ENCODE results near the gene SH3BP1. TPM values are rescaled to one million over a fixed set of nuclear protein-coding genes. Genes with fewer than 3 reads are reported as not detected.

The SH3BP1 gene
- total and polyA plus RNA-seq, 2 of the 4 experiments (the other 2 are of a cell fraction) = 8.8 to 33.3 TPM

GRCh38 chr22:37663521-37664140 is 24.2 kb downstream of the SH3BP1 start:
- peak overlapping the region in 1 of 2 experiments; percentile 32; a peak in 1 of 4 replicates for H4K8ac ChIP-seq (ENCODE audit: low read depth in 2 of 2, low read length in 2 of 2)
- H3K27me3 ChIP-seq (ENCODE audit: control insufficient read depth, insufficient read depth, low read length) = no peaks in the 10 kb centered on the region
- H3K14ac ChIP-seq (replicated peaks; ENCODE audit: low read depth, low read length) = 0 out of 2 replicates have a peak overlapping the region, but pooled peaks have one; percentile 3
- no peak overlapping the region for H2AFZ ChIP-seq (replicated peaks; ENCODE audit: low read length, poor library complexity)
- 42% methylated on average over 2 of the region's 16 CpGs; no CpG with 5 or more reads in 1 of the 2 experiments for WGBS, 2 experiments (ENCODE audit: extremely low coverage in 2 of 2, insufficient read length in 1 of 2)
- in situ Hi-C loops (cut with MboI; ENCODE audit: low sequenced_read_pairs) = no loop called here
- H2BK15ac ChIP-seq (ENCODE audit: low read depth, low read length) = no peak overlapping the region
- H3K9ac ChIP-seq (ENCODE audit: low read depth, low read length) = no peak overlapping the region
- POLR2A ChIA-PET (ENCODE audit: unreplicated experiment) = interaction anchor here (0.8 kb wide), 1 partner anchor 20 kb away, joined by 3 read pairs; no protein-coding TSS in a partner anchor
- H3K4me3 ChIP-seq (ENCODE audit: insufficient read depth, low read depth, low read length) = no peak overlapping the region
- ATAC-seq (ENCODE audit: low read depth) = peak; percentile 18
- peak overlapping the region; percentile 41 for H2BK5ac ChIP-seq (ENCODE audit: low read depth, low read length, poor library complexity, severe bottlenecking)
- peaks cover 27% of the 10 kb centered on the region for H3K4me1 ChIP-seq (ENCODE audit: control insufficient read depth, insufficient read depth, low read length)
- 0 out of 2 replicates have a peak overlapping the region, but pooled peaks have one; percentile 41 for H3K23ac ChIP-seq (ENCODE audit: low read depth, low read length)
- peaks cover 31% of the 10 kb centered on the region for H4K20me1 ChIP-seq (ENCODE audit: insufficient read depth, low read length)
- H3K56ac ChIP-seq (ENCODE audit: extremely low read depth, insufficient read depth, low read length) = no peak overlapping the region
- H2BK120ac ChIP-seq (ENCODE audit: low read depth, low read length) = peak overlapping the region; percentile 37
- H4K91ac ChIP-seq (ENCODE audit: insufficient read depth, low read depth, low read length) = no peak overlapping the region
- H3K79me1 ChIP-seq (ENCODE audit: low read depth in 1 of 2, low read length in 2 of 2) = peaks cover 45 to 90% of the 10 kb centered on the region in 2 experiments
- CTCF ChIA-PET = interaction anchor here (0.6 to 1.7 kb wide), 2 partner anchors 20 to 105 kb away, joined by 3 to 5 read pairs; no protein-coding TSS in a partner anchor
- H4K5ac ChIP-seq (ENCODE audit: low read depth, low read length) = no peak overlapping the region
- BruUV-seq (replicated peaks) = no TSS peak
- peak overlapping the region; percentile 70; the same call in 1 of the 2 replicates for H2AK5ac ChIP-seq (ENCODE audit: low read depth, low read length)
- H3K36me3 ChIP-seq (ENCODE audit: control insufficient read depth, insufficient read depth, low read length) = peaks cover 14% of the 10 kb centered on the region
- dilution Hi-C loops (cut with HindIII; ENCODE audit: low sequenced_read_pairs, unreplicated experiment) = no loop called here
- no peak overlapping the region for H2AK9ac ChIP-seq (replicated peaks; ENCODE audit: low read depth, low read length, poor library complexity)
- DNase-seq = peak; percentile 80
- peak overlapping the region; percentile 55 for H3K27ac ChIP-seq (ENCODE audit: insufficient read depth, low read length)
- no peak overlapping the region for H3K18ac ChIP-seq (ENCODE audit: low read depth, low read length)
- H3K4ac ChIP-seq (ENCODE audit: low read depth, low read length) = peak overlapping the region; percentile 40; the same call in 1 of the 2 replicates
- peak overlapping the region; percentile 16; the same call in 1 of the 2 replicates for H2BK20ac ChIP-seq (ENCODE audit: low read depth, low read length)
- intact Hi-C loops (cut with micrococcal nuclease) = no loop called here
- H3K9me1 ChIP-seq (ENCODE audit: insufficient read depth, low read length) = peaks cover 11% of the 10 kb centered on the region
- no peaks in the 10 kb centered on the region for H3K9me3 ChIP-seq (ENCODE audit: control insufficient read depth, insufficient read depth, low read length)
- no peak overlapping the region for H3K4me2 ChIP-seq (ENCODE audit: low read depth, low read length)
- no peak for TF ChIP-seq CHD1 (IDR thresholded peaks at IDR 0.05; ENCODE audit: low read depth, low read length)
- no peak for TF ChIP-seq USF2 (IDR thresholded peaks at IDR 0.05; ENCODE audit: low read depth, low read length)
- TF ChIP-seq, protein P1, sequence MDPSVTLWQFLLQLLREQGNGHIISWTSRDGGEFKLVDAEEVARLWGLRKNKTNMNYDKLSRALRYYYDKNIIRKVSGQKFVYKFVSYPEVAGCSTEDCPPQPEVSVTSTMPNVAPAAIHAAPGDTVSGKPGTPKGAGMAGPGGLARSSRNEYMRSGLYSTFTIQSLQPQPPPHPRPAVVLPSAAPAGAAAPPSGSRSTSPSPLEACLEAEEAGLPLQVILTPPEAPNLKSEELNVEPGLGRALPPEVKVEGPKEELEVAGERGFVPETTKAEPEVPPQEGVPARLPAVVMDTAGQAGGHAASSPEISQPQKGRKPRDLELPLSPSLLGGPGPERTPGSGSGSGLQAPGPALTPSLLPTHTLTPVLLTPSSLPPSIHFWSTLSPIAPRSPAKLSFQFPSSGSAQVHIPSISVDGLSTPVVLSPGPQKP (IDR thresholded peaks at IDR 0.05; ENCODE audit: borderline replicate concordance, low read depth, low read length) = no peak
- TF ChIP-seq MXI1 (IDR thresholded peaks at IDR 0.05; ENCODE audit: borderline replicate concordance, low read depth, low read length) = no peak
- no peak for TF ChIP-seq BHLHE40 (IDR thresholded peaks at IDR 0.05; ENCODE audit: low read depth, low read length)
- TF ChIP-seq NFE2L2 (IDR thresholded peaks at IDR 0.05; ENCODE audit: low read depth, low read length) = no peak
- TF ChIP-seq CTCF (conservative IDR thresholded peaks at IDR 0.05; ENCODE audit: low read depth, low read length) = no peak
- no peak for TF ChIP-seq MAZ (IDR thresholded peaks at IDR 0.05; ENCODE audit: borderline replicate concordance, low read depth, low read length)
- TF ChIP-seq CEBPB (IDR thresholded peaks at IDR 0.05; ENCODE audit: low read depth, low read length) = no peak
- no peak for TF ChIP-seq FOS (IDR thresholded peaks at IDR 0.05; ENCODE audit: low read depth, low read length)
- TF ChIP-seq RAD21 (IDR thresholded peaks at IDR 0.05; ENCODE audit: low read length) = no peak
- no peak for TF ChIP-seq MAFK (IDR thresholded peaks at IDR 0.05; ENCODE audit: low read depth, low read length)
- TF ChIP-seq RCOR1 (IDR thresholded peaks at IDR 0.05; ENCODE audit: insufficient replicate concordance, low read length) = no peak
- TF ChIP-seq RFX5 (IDR thresholded peaks at IDR 0.05; ENCODE audit: low read depth, low read length) = no peak
- TF ChIP-seq POLR2A (IDR thresholded peaks at IDR 0.05; ENCODE audit: low read depth, low read length) = no peak

All from IMR-90 (cell line).